Progenitor cell of endocrine pancreas (in vitro differentiated cells): ENCODE data around the gene GPS1. TPM values are rescaled to one million over a fixed set of nuclear protein-coding genes. Genes with fewer than 3 reads are reported as not detected.

Experiments used
- DNase-seq: peaks from one replicate; pipeline ENCODE4 v3.0.0; 2021; ENCODE audit warnings: low spot score; ENCODE audit not compliant: unreplicated experiment
- H3K27ac Mint-ChIP-seq: 2 replicates; pipeline ENCODE4 v1.8.0; 2021; ENCODE audit warnings: mild to moderate bottlenecking, moderate library complexity, mixed read lengths
- H3K27me3 Mint-ChIP-seq: 2 replicates; pipeline ENCODE4 v1.8.0; 2021; ENCODE audit warnings: mixed read lengths
- H3K36me3 Mint-ChIP-seq: 2 replicates; pipeline ENCODE4 v1.8.0; 2022; ENCODE audit warnings: mixed read lengths; ENCODE audit not compliant: insufficient read depth
- H3K4me1 Mint-ChIP-seq: 2 replicates; pipeline ENCODE4 v1.8.0; 2021; ENCODE audit warnings: low read depth, mixed read lengths
- H3K4me3 Mint-ChIP-seq: 2 replicates; pipeline ENCODE4 v1.8.0; 2021; ENCODE audit warnings: low read depth, mild to moderate bottlenecking, moderate library complexity, mixed read lengths
- H3K9me3 Mint-ChIP-seq: 2 replicates; pipeline ENCODE4 v1.8.0; 2021; ENCODE audit warnings: low read depth, mixed read lengths
- total RNA-seq: library from RNA; stranded (reverse); gene quantifications from 2 replicates; pipeline ENCODE4 v1.2.1, GENCODE V29; 2021
- TF ChIP-seq, protein P1 (sequence below): fragments of 200-600 bp; sonication (generic); IDR thresholded peaks from one replicate; pipeline ENCODE4 v1.5.0; 2021; ENCODE audit warnings: antibody characterized with exemption, mild to moderate bottlenecking; ENCODE audit not compliant: unreplicated experiment

The GPS1 gene
- total RNA-seq, 1 donor from 2014 or later, result 137 TPM

DNA sequence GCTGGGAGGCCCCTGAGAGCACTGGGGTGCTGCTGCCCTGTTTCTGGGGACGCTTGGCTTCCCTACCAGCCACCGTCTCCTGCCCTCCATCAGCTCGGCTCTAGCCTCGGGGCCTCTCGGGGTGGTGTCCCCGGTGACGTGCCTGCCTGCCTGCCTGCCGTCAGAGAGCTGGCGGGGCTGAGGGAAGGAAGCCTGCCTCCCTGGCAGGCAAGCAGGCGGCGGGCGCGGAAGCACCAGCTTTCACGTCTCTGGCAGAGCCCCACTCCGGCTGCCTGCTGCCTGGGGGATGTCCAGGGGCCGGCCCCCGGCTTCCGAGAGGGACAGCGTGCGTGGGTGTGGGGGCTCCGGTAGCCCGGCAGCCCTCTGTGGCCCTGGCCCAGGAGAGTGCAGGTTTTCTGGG lies 38.4 kb upstream of the GPS1 start:
- H3K36me3 Mint-ChIP-seq, result no peaks in the 10 kb centered on the region
- H3K27ac Mint-ChIP-seq, result no peak overlapping the region
- no peaks in the 10 kb centered on the region for H3K27me3 Mint-ChIP-seq
- H3K4me1 Mint-ChIP-seq, result no peaks in the 10 kb centered on the region
- DNase-seq, result no peak
- H3K4me3 Mint-ChIP-seq, result no peak overlapping the region
- no peaks in the 10 kb centered on the region for H3K9me3 Mint-ChIP-seq
- TF ChIP-seq, protein P1, sequence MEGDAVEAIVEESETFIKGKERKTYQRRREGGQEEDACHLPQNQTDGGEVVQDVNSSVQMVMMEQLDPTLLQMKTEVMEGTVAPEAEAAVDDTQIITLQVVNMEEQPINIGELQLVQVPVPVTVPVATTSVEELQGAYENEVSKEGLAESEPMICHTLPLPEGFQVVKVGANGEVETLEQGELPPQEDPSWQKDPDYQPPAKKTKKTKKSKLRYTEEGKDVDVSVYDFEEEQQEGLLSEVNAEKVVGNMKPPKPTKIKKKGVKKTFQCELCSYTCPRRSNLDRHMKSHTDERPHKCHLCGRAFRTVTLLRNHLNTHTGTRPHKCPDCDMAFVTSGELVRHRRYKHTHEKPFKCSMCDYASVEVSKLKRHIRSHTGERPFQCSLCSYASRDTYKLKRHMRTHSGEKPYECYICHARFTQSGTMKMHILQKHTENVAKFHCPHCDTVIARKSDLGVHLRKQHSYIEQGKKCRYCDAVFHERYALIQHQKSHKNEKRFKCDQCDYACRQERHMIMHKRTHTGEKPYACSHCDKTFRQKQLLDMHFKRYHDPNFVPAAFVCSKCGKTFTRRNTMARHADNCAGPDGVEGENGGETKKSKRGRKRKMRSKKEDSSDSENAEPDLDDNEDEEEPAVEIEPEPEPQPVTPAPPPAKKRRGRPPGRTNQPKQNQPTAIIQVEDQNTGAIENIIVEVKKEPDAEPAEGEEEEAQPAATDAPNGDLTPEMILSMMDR, result no peak

DNA sequence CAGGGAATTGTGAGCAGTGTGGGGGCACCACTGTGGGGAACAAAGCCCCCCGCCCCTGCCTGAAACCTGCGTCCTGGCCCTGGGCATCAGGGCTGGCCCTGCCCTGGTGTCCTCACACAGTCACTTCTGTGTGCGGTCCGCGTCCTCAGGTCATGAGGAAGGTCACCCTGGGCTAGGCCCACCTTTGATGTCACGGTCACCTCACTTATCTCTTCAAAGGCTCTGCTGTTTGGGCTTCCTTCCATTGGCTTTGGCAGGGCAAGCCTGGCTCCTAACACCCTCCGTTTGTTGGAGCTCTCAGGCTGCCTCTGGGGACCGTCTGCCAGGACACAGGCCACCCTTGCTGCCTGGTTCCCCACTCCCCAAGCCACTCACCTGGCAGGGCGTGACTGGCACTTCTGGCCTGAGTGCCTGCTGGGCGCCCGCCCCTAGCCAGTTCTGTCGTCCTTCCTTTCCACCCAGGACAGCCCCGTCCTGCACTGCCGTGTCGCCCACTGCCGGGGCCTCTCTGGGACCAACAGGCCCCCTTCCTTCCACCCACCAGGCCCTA lies 37.9 kb upstream of the GPS1 start:
- H3K9me3 Mint-ChIP-seq, result no peaks in the 10 kb centered on the region
- H3K4me3 Mint-ChIP-seq, result no peak overlapping the region
- H3K4me1 Mint-ChIP-seq, result no peaks in the 10 kb centered on the region
- H3K27ac Mint-ChIP-seq, result no peak overlapping the region
- no peaks in the 10 kb centered on the region for H3K27me3 Mint-ChIP-seq
- H3K36me3 Mint-ChIP-seq, result peaks cover 2% of the 10 kb centered on the region
- DNase-seq, result no peak
- TF ChIP-seq, protein P1, result no peak

DNA sequence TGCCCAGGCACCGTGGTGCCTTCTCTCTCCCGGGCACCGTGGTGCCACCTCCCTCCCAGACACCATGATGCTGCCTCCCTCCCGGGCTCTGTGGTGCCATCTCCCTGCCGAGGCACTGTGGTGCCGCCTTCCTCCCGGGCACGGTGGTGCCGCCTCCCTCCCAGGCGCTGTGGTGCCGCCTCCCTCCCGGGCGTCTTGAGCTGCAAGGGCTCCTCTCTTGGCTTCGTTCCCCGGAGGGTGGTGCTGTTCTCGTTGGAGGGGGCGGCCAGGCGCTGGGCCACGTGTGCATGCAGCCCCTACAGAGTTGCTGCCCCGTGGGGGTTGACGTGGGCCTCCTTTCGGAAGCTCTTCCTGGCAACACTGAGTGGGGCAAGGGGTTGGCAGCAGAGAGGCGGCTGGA lies 37.3 kb upstream of the GPS1 start:
- Mint-ChIP-seq H3K4me1 (no peaks in the 10 kb centered on the region), H3K27me3 (no peaks in the 10 kb centered on the region), H3K36me3 (peaks cover 2% of the 10 kb centered on the region), H3K9me3 (no peaks in the 10 kb centered on the region), H3K27ac (no peak overlapping the region), H3K4me3 (no peak overlapping the region)
- no peak for DNase-seq
- TF ChIP-seq, protein P1, result no peak

DNA sequence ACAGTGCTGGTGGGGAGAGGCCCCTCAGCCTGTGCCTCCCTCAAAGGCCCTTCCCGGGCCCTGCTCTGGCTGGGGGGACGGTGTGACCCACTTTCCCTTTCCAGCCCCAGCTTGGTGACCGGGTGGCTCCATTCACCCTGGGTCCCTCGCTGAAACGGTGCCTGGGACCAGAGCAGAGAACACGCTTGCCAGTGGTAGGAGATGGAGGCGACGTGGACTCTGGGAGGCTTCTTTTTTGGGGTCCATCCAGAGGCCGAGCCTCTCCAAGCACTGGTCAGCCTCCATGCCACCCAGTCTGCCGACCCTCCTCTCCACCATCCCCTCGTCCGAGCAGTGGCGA lies 36.8 kb upstream of the GPS1 start:
- DNase-seq, result no peak
- Mint-ChIP-seq H3K27ac (no peak overlapping the region), H3K36me3 (peaks cover 2% of the 10 kb centered on the region), H3K9me3 (no peaks in the 10 kb centered on the region), H3K27me3 (no peaks in the 10 kb centered on the region), H3K4me1 (no peaks in the 10 kb centered on the region), H3K4me3 (no peak overlapping the region)
- TF ChIP-seq, protein P1, result no peak

DNA sequence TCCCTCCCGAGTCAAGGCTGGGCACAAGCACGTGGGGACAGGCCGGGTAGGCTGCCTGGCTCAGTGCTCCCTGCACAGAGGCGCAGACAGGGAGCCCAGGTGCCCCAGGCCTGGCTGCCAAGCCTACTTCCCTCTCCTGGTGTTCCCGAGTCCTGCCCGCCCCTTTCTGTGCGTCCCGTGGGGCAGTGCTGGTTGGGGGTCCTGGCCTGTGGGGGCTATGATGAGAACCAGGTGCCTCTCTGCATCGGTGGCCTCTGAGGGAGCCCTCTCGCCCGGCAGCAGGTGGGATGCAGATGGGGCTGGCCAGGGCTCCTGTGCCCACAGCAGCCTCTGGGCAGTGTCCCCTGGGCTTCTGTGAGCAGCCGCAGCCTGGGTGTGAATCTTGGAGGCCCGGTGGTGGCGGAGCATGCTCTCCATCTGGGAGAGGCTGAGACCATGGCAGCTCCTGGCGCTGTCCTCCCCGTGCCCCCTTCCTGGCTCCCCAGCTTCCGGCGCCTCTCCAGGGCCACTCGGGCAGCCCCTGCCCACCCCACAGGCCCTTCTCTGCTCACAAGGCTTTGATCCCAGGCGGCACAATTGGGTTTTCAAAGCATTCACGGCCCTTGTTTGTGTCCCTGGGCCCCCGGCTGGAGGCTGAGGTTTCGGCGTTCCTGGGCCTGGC lies 36.3 kb upstream of the GPS1 start:
- TF ChIP-seq, protein P1, result no peak
- no peak for DNase-seq
- H3K4me1 Mint-ChIP-seq, result no peaks in the 10 kb centered on the region
- H3K27ac Mint-ChIP-seq, result no peak overlapping the region
- H3K9me3 Mint-ChIP-seq, result no peaks in the 10 kb centered on the region
- H3K27me3 Mint-ChIP-seq, result no peaks in the 10 kb centered on the region
- peaks cover 2% of the 10 kb centered on the region for H3K36me3 Mint-ChIP-seq
- no peak overlapping the region for H3K4me3 Mint-ChIP-seq
